Right lobe of liver (tissue), 6 donors: Measurements from ENCODE around the gene PML. TPM values are rescaled to one million over a fixed set of nuclear protein-coding genes. Genes with fewer than 3 reads are reported as not detected.

ENCODE experiments used
- ATAC-seq, 4 donors: fragments of 200-7000 bp; cut with Tn5 transposase; one replicate each; pipeline ENCODE4 v1.9.1; 2020; ENCODE audit warnings: mild to moderate bottlenecking in 4 of 4, moderate library complexity in 4 of 4
- DNase-seq, 3 donors: peaks; one replicate each; pipeline ENCODE4 v3.0.0-alpha.2; 2020
- H3K27ac ChIP-seq, 3 donors: fragments of 200-600 bp; one replicate each; pipeline ENCODE4 v1.8.0; 2022
- H3K27me3 ChIP-seq, 2 donors: fragments of 200-600 bp; one replicate each; pipeline ENCODE4 v1.8.0; 2022
- H3K36me3 ChIP-seq, 4 donors: fragments of 200-600 bp; sonication (generic) in 1 of 4; one replicate each; pipeline versions ENCODE4 v1.5.1 to v1.8.0; 2017 to 2022; ENCODE audit warnings: control low read depth in 1 of 4
- H3K4me1 ChIP-seq, 4 donors: fragments of 200-600 bp; sonication (generic) in 1 of 4; one replicate each; pipeline versions ENCODE4 v1.5.1 to v1.8.0; 2017 to 2022; ENCODE audit warnings: control low read depth in 1 of 4
- H3K4me3 ChIP-seq, 3 donors: fragments of 200-600 bp; one replicate each; pipeline ENCODE4 v1.8.0; 2022
- H3K9me3 ChIP-seq, 4 donors: fragments of 200-600 bp; sonication (generic) in 1 of 4; one replicate each; pipeline versions ENCODE4 v1.5.1 to v1.8.0; 2017 to 2022; ENCODE audit warnings: control low read depth in 1 of 4
- CTCF ChIP-seq, 4 donors: fragments of 200-600 bp in 3 of 4; fragments of 450-650 bp in 1 of 4; IDR thresholded peaks; one replicate each; pipeline versions ENCODE4 v1.5.1 to v1.8.0; 2016 to 2022; ENCODE audit warnings: antibody characterized with exemption in 4 of 4, mild to moderate bottlenecking in 2 of 4
- POLR2A ChIP-seq: fragments of 450-650 bp; IDR thresholded peaks from one replicate; pipeline ENCODE4 v1.6.1; 2017; ENCODE audit warnings: antibody characterized with exemption, mild to moderate bottlenecking
- WGBS: methylation state at CpG from one replicate; pipeline ENCODE4 v1.1.6; 2018; ENCODE audit warnings: low coverage, low lambda C conversion rate; ENCODE audit not compliant: insufficient coverage; ENCODE audit errors: missing lambda C conversion rate; 5-methylcytosine and 5-hydroxymethylcytosine counted together
- intact Hi-C, 2 donors: fragments of 100-400 bp; cut with DNase I; formaldehyde crosslinking; loops; one replicate each; pipeline versions ENCODE4 v1.11.2 to v1.14.1; 2022
- total RNA-seq, 6 experiments: library from RNA; depleted of rRNA in 2 of 6; stranded (reverse); fragments of >200 nt in 2 of 6; fragmentation: NEBNext Ultra II Directional in 3 of 6; extraction: Animal tissue kit (Norgen Biotek cat#: 25700) in 3 of 6; gene quantifications; one replicate each; pipeline versions ENCODE4 v1.1.0 to v1.2.4, GENCODE V29; 2016 to 2023
- donor health status: DM: no; HTN: yes; CAD: no.
- donor health status: DM: no; HTN: no; CAD: no.
- donor health status: DM: no; HTN: no; CAD: no.
- donor health status: DM: no; HTN: yes; CAD: no.
- donor health status: DM: no; HTN: yes; CAD: no.

PML gene
- total RNA-seq, 6 experiments from 2014 or later = 10.8 to 36.1 (median 16.7) TPM

GRCh38 chr15:73962433-73962832 lies 32.1 kb upstream of the PML start:
- Histone ChIP-seq H3K36me3 (no peaks in the 10 kb centered on the region), H3K27me3 (no peaks in the 10 kb centered on the region), H3K9me3 (no peaks in the 10 kb centered on the region), H3K4me3 (no peak overlapping the region), H3K4me1 (no peaks in the 10 kb centered on the region), H3K27ac (no peak overlapping the region)
- no peak for ATAC-seq
- TF ChIP-seq CTCF (IDR thresholded peaks at IDR 0.05) (no peak), POLR2A (no peak)
- intact Hi-C loops = loop anchor here in 1 of 2 donors (10.0 kb wide), 1 partner anchor 362 kb away; no protein-coding TSS in a partner anchor
- peak in 1 of 3 donors; percentile 3 for DNase-seq
- 40% methylated on average over 5 of the region's 5 CpGs for WGBS

GRCh38 chr15:73964736-73965093 lies 29.8 kb upstream of the PML start:
- peak; percentile 69 to 75 (median 74) for DNase-seq
- no peaks in the 10 kb centered on the region for H3K36me3 ChIP-seq
- intact Hi-C loops = loop anchor here in 1 of 2 donors (10.0 kb wide), 1 partner anchor 360 kb away; no protein-coding TSS in a partner anchor
- no peaks in the 10 kb centered on the region for H3K4me1 ChIP-seq
- no peak overlapping the region for H3K4me3 ChIP-seq
- no peak for TF ChIP-seq POLR2A
- peak; percentile 77 to 93 (median 92) for TF ChIP-seq CTCF (IDR thresholded peaks at IDR 0.05)
- no peak overlapping the region for H3K27ac ChIP-seq
- ATAC-seq = peak; percentile 89 to 96 (median 92)
- 2% methylated on average over 7 of the region's 11 CpGs for WGBS
- no peaks in the 10 kb centered on the region for H3K9me3 ChIP-seq
- H3K27me3 ChIP-seq = no peaks in the 10 kb centered on the region

- no peaks in the 10 kb centered on the region for H3K27me3 ChIP-seq
- peak in 1 of 3 donors; percentile 21 for DNase-seq
- peak in 2 of 4 donors; percentile 16 to 29 for ATAC-seq
- H3K4me3 ChIP-seq = no peak overlapping the region
- 16% methylated on average over 7 of the region's 13 CpGs for WGBS
- H3K36me3 ChIP-seq = no peaks in the 10 kb centered on the region
- no peaks in the 10 kb centered on the region for H3K9me3 ChIP-seq
- TF ChIP-seq CTCF (IDR thresholded peaks at IDR 0.05) (no peak), POLR2A (no peak)
- intact Hi-C loops = loop anchor here in 1 of 2 donors (10.0 kb wide), 1 partner anchor 360 kb away; no protein-coding TSS in a partner anchor
- H3K4me1 ChIP-seq = no peaks in the 10 kb centered on the region
- H3K27ac ChIP-seq = no peak overlapping the region
These were observed 29.3 kb upstream of the PML start for GRCh38 chr15:73965094-73965757.

DNA sequence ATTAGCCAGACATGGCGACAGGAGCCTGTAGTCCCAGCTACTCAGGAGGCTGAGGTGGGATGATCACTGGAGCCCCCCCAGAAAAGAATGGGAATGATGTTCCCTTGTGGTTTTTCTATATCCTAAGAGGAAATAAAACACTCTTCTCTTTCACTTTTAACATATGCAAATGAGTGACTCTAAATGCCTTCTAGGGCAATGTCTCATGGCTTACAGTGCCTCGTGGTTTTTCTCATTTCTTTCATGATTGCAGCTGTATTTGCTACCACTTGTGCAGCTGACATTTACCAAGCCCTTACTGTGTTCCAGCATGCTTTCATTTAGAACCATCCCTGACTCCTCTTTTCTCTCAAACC lies 28.8 kb upstream of the PML start:
- H3K36me3 ChIP-seq = no peaks in the 10 kb centered on the region
- H3K4me1 ChIP-seq = no peaks in the 10 kb centered on the region
- H3K9me3 ChIP-seq = no peaks in the 10 kb centered on the region
- H3K27me3 ChIP-seq = no peaks in the 10 kb centered on the region
- H3K27ac ChIP-seq = no peak overlapping the region
- ATAC-seq = no peak
- WGBS = 36% methylated on average over 2 of the region's 2 CpGs
- no peak for TF ChIP-seq CTCF (IDR thresholded peaks at IDR 0.05)
- no peak for TF ChIP-seq POLR2A
- H3K4me3 ChIP-seq = no peak overlapping the region
- DNase-seq = no peak
- intact Hi-C loops = loop anchor here in 1 of 2 donors (10.0 kb wide), 1 partner anchor 359 kb away; no protein-coding TSS in a partner anchor
